Activated CD4-positive, alpha-beta T cell treated with anti-CD3 and anti-CD28 coated beads, Interleukin-10, Interleukin-2, amounts not matched to agents 100 ng/mL and 50 ng/mL, durations not matched to agents 16 hours and 8 hours (primary cell): ENCODE measurements around the gene PHRF1.
A peak's percentile ranks its signal among the peaks of the same experiment; 100 is the strongest.

Source experiments
- DNase-seq: peaks from one replicate; pipeline ENCODE4 v3.0.0-alpha.2; 2020

The PHRF1 gene

GRCh38 chr11:537622-538430 lies 38.4 kb upstream of the PHRF1 start:
- DNase-seq: no peak

DNA sequence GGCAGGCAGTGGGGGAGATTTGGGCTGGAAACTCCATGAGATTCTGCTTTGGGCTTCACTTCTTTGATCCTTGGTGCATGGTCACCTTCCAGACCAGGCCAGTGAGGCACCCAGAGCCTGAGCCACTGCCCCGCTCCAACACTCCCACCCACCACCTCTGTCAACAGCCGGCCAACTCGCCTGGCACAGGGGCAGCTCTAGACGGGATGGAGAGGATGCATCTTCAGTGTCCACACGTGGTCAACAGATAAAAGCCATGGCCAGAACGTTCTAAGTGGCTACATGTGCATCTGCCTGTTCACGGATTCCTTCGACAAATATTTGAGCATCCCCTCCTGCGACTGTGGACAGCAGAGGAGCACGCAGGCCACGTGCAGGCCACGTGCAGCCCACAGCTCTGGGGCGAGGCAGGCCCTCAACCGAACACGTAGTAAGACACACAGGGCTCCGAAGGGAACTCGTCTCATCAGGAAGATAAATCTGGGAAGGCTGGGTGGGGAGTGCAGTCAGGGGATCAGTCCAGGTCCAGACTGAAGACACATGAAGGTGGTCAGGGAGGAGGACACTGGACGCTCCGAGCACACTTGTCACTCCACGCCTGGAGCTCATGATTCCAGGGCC lies 37.7 kb upstream of the PHRF1 start:
- no peak for DNase-seq

- no peak for DNase-seq
Observed at GRCh38 chr11:539971-540481, 36.2 kb upstream of the PHRF1 start.

- no peak for DNase-seq
Observed at GRCh38 chr11:540583-541432, 35.5 kb upstream of the PHRF1 start.

GRCh38 chr11:541433-541885 lies 34.8 kb upstream of the PHRF1 start:
- DNase-seq: no peak

DNA sequence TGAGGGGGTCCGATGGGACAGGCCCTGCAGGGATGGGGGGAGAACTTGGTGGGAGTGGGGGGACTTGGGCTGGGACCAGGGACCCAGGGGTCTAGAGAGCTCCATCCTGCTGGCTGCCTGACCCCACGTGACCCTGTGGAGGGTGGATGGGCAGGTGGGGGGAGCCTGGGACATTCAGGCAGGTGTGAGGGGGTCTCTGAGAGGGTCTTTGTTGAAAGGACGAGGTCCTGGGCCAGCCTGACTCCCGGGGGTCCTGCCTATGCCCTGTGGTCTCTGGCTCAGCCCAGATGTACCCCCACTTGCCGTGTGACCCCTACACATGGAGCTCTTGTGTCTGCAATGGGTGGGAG lies 31.5 kb upstream of the PHRF1 start:
- no peak for DNase-seq

DNA sequence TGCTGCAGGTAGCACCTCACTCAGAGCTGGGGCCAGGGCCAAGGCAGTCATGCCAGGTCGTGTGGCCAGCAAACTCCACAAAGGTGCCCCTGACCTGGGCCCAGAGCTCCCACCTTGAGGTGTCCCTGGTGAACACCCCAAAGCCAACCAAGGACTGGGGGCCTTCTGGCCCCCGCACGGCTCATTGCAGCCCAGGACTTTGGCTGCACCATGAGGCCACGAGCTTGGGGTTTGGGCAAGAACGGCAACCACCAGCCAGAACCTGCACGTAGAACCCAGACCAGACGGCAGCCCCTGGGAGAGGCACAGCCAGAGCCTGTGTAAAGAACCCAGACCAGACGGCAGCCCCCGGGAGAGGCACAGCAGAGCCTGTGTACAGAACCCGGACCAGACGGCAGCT lies 31.1 kb upstream of the PHRF1 start:
- DNase-seq: no peak

DNA sequence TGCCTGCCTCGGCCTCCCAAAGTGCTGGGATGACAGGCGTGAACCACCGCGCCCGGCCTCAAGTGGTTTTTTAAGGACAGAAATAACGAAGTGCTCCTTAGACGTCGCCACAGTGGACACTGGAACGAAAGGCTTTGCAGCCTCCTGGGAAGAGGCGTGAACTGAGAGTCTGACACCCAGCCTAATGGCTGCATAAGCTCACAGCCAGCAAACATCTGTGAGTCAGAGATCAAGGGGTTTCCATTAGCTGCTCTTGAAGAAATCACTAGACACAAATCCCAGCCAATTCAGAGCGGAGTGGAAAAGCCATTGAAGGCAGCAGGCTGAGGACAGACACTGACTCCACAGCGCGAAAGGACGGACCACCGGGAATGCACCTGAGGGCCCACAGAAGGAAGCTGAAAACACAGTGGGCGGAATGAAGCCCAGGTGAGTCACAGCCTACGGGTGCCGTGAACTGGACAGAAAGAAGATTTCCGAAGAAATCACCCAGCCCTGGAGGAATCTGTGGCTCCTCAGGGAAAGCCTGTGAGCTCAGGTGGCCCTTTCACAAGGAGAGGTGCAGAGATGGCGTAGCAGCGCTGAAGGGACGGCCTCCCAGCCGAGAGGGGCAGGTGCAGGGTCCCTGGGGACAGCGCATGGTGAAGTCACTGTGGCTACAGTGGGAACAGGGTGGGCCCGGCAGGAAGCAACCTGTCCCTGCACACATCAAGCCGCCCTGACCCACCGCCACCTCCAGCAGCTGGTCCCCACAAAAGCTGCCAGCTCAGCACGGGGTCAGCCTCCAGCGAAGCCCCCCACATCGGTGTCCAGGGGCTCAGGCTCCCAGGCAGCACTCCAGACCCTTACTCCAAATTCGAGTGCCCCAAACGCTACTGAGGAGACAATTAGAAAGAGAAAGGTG lies 27.3 kb upstream of the PHRF1 start:
- no peak for DNase-seq

- DNase-seq: no peak
Observed at GRCh38 chr11:550021-550745, 26.1 kb upstream of the PHRF1 start.

DNA sequence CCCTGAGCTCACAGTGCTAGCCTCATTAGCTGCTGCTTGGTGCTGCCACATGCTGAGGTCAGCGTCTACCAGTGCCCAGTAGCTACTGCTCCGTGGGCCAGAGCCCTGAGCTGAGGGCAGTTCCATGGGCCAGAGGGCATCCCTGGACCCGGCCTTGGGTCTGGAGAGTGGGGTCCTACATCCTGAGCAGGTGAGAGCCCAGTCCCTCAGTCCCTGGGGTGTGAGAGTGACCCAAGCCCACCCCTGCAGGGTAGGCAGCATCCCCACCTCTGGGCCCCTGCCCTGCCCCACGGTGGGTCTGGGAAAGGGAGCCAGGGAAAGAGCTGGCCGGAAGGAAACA lies 25.6 kb upstream of the PHRF1 start:
- no peak for DNase-seq

DNA sequence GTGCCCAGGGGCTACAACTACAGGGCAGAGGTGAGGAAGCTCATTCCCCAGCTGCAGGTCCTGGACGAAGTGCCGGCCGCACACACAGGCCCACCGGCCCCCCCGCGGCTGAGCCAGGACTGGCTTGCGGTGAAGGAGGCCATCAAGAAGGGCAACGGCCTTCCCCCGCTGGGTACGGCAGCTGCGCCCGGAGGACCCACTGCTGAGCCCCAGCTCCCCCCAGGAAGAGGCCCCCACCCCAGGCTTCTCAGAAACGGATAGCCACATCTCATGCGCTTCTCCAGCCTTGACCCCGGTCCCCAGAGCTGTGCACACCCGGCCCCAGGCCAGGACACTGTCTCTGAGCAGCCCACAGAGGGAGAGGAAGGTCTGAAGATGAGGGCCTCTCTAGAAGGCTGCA lies 25.1 kb upstream of the PHRF1 start:
- DNase-seq: no peak

GRCh38 chr11:551596-551995 lies 24.7 kb upstream of the PHRF1 start:
- no peak for DNase-seq

GRCh38 chr11:553083-553987 lies 22.9 kb upstream of the PHRF1 start:
- no peak for DNase-seq

- no peak for DNase-seq
Observed at GRCh38 chr11:553988-554340, 22.3 kb upstream of the PHRF1 start.

- peak; percentile 80 for DNase-seq
Observed at GRCh38 chr11:554428-555226, 21.6 kb upstream of the PHRF1 start.

GRCh38 chr11:555227-555779 lies 21.0 kb upstream of the PHRF1 start:
- no peak for DNase-seq

- no peak for DNase-seq
Observed at GRCh38 chr11:555780-556661, 20.2 kb upstream of the PHRF1 start.

DNA sequence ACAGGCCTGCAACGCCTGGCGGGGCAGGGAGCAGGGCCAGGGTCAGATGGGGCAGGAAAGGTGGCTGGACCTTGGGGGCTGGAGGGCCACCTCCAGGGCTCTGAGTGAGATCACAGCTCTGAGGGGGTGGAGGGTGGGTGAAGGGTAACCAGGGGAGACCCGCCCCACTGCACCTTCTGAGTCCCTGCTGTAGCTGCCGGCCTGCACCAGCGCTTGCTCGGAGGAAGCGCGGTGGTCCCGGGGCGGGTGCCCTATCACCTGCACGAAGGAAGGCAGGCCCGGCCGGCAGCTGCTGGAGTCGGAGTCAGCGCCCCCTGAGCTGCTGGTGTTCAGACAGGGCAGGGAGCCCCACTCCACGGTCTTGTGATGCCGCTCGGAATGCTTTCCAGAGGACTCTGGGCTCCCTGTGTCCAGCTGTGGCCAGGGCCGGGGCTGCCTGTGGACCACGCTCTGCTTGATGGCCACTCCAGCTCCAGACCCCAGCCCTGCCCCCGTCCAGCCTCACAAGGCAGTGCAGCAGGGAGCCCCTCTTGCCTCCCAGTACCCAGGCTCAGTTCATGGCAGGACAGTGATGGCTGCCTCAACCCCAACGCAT lies 19.5 kb upstream of the PHRF1 start:
- no peak for DNase-seq
